SU-DHL-6 (cell line): ENCODE data around the gene ERC1.
"Not testable (repeated sequence)": the region's sequence is repeated elsewhere in the genome, so short reads cannot be mapped to it uniquely, and the experiment has no call there.

Experiments used
- CTCF ChIP-seq: fragments of 200-600 bp; sonication (generic); IDR thresholded peaks from one replicate; pipeline ENCODE4 v1.5.1; 2017; ENCODE audit warnings: antibody characterized with exemption, mild to moderate bottlenecking, low read length, moderate library complexity; ENCODE audit not compliant: insufficient read depth, poor library complexity, severe bottlenecking
- EZH2phosphoT487 ChIP-seq: fragments of 200-600 bp; sonication (generic), shearing (Covaris generic); conservative IDR thresholded peaks from 2 replicates; pipeline ENCODE4 v1.6.1; 2018; ENCODE audit warnings: mild to moderate bottlenecking, antibody characterized with exemption, low read length, moderate library complexity, mixed read lengths

- not testable (repeated sequence) for TF ChIP-seq CTCF, EZH2phosphoT487
Measured at GRCh38 chr12:1316991-1317390, 326.0 kb downstream of the ERC1 start.
